Smooth muscle cell (in vitro differentiated cells): ENCODE measurements around the gene CIB4. TPM values are rescaled to one million over a fixed set of nuclear protein-coding genes. Genes with fewer than 3 reads are reported as not detected.

Experiments used
- DNase-seq: peaks from one replicate; lab custom pipeline; 2025; ENCODE audit not compliant: unreplicated experiment; lab: John Stamatoyannopoulos, UW
- H2AFZ ChIP-seq: fragments of 200-600 bp; sonication (generic); 2 replicates; pipeline ENCODE4 v1.6.0; 2016; ENCODE audit warnings: antibody characterized with exemption, low read depth, mild to moderate bottlenecking
- H3F3A ChIP-seq: fragments of 200-600 bp; sonication (generic); 2 replicates; pipeline ENCODE4 v1.6.0; 2017; ENCODE audit warnings: antibody characterized with exemption, low read depth
- H3K27ac ChIP-seq: fragments of 200-600 bp; sonication (generic); 2 replicates; pipeline ENCODE4 v1.5.1; 2016; ENCODE audit warnings: low read depth, mild to moderate bottlenecking
- H3K27me3 ChIP-seq: fragments of 200-600 bp; sonication (generic); 2 replicates; pipeline ENCODE4 v1.6.1; 2016; ENCODE audit warnings: low read depth, mild to moderate bottlenecking
- H3K36me3 ChIP-seq: fragments of 200-600 bp; sonication (generic); 2 replicates; pipeline ENCODE4 v1.5.1; 2016; ENCODE audit warnings: low read depth
- H3K4me1 ChIP-seq: fragments of 200-600 bp; sonication (generic); 2 replicates; pipeline ENCODE4 v1.5.1; 2016; ENCODE audit warnings: low read depth
- H3K4me2 ChIP-seq: fragments of 200-600 bp; sonication (generic); 2 replicates; pipeline ENCODE4 v1.6.0; 2016; ENCODE audit warnings: mild to moderate bottlenecking
- H3K4me3 ChIP-seq: fragments of 200-600 bp; sonication (generic); 2 replicates; pipeline ENCODE4 v1.5.1; 2016; ENCODE audit warnings: mild to moderate bottlenecking
- H3K79me2 ChIP-seq: fragments of 200-600 bp; sonication (generic); 2 replicates; pipeline ENCODE4 v1.6.0; 2016; ENCODE audit warnings: low read depth, mild to moderate bottlenecking
- H3K9ac ChIP-seq: fragments of 200-600 bp; sonication (generic); 2 replicates; pipeline ENCODE4 v1.6.0; 2016; ENCODE audit warnings: low read depth
- H3K9me3 ChIP-seq: fragments of 200-600 bp; sonication (generic); replicated peaks from 2 replicates; pipeline ENCODE4 v1.5.1; 2016; ENCODE audit warnings: low read depth
- H4K20me1 ChIP-seq: fragments of 200-600 bp; sonication (generic); 2 replicates; pipeline ENCODE4 v1.6.0; 2016; ENCODE audit warnings: low read depth
- WGBS: methylation state at CpG from one replicate; pipeline ENCODE4 v1.1.7; 2016; ENCODE audit warnings: low lambda C conversion rate; 5-methylcytosine and 5-hydroxymethylcytosine counted together
- polyA plus RNA-seq: library from polyadenylated mRNA; unstranded; fragments of >200 nt; fragmentation: Nextera tagmentation; extraction: Ambion mirVana; gene quantifications from 2 replicates; pipeline ENCODE4 v1.2.1, GENCODE V29; 2016
- total RNA-seq: library from RNA; depleted of rRNA; stranded (reverse); fragments of >200 nt; gene quantifications from 2 replicates; pipeline ENCODE4 v1.2.3, GENCODE V29; 2014
- TF ChIP-seq, protein P1 (sequence below): fragments of 200-600 bp; sonication (generic); IDR thresholded peaks from 2 replicates; pipeline ENCODE4 v1.5.1; 2017; ENCODE audit warnings: borderline replicate concordance, mild to moderate bottlenecking, antibody characterized with exemption; ENCODE audit not compliant: insufficient read depth, poor library complexity, severe bottlenecking

CIB4 gene
- total and polyA plus RNA-seq, 2 experiments from 2014 or later, result not detected

DNA sequence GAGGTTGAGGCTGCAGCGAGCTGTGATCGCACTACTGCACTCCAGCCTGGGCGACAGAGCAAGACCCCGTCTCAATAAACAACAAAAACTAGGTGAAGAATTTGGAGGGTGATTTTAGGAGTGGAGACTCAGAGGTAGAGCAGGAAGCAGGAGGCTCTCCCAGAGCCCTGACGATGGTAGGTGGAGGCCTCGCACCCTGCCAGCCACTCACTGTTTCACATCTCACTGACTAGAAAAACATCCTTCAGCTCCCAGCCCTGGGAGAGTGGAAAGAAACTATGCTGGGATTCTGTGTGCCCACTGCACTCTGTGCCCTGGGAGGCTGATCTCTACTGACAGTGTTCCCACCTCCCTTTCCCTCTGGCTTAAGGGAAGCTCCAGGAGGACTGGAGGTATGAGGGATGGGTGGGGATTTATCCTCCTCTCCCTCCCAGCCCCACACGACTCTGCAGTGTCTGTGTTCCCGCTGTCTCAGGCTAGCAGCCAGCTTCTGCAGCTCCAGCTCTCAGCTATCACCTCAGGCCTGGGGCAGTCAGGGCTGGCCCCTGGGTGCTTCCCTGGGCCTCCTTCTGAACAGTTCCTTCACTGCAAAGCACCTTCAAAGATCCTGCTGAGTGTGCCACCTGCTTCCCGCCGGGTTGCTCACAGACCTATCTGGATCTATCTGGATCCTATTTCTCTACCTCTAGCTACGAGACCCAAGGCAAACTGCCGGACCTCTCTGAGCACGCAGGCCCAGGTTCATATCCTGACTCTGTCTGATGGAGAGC is 9.6 kb downstream of the CIB4 start:
- no peaks in the 10 kb centered on the region for H4K20me1 ChIP-seq
- no peak overlapping the region for H3K4me3 ChIP-seq
- H3K9ac ChIP-seq, result no peak overlapping the region
- H3K4me1 ChIP-seq, result no peaks in the 10 kb centered on the region
- H3K36me3 ChIP-seq, result no peaks in the 10 kb centered on the region
- WGBS, result 86% methylated on average over 13 of the region's 13 CpGs
- peak overlapping the region; percentile 30 for H3K4me2 ChIP-seq
- H3K27ac ChIP-seq, result peak overlapping the region; percentile 12
- no peak for DNase-seq
- no peak overlapping the region for H2AFZ ChIP-seq
- H3K79me2 ChIP-seq, result no peaks in the 10 kb centered on the region
- H3K27me3 ChIP-seq, result no peaks in the 10 kb centered on the region
- H3F3A ChIP-seq, result no peaks in the 10 kb centered on the region
- TF ChIP-seq, protein P1, sequence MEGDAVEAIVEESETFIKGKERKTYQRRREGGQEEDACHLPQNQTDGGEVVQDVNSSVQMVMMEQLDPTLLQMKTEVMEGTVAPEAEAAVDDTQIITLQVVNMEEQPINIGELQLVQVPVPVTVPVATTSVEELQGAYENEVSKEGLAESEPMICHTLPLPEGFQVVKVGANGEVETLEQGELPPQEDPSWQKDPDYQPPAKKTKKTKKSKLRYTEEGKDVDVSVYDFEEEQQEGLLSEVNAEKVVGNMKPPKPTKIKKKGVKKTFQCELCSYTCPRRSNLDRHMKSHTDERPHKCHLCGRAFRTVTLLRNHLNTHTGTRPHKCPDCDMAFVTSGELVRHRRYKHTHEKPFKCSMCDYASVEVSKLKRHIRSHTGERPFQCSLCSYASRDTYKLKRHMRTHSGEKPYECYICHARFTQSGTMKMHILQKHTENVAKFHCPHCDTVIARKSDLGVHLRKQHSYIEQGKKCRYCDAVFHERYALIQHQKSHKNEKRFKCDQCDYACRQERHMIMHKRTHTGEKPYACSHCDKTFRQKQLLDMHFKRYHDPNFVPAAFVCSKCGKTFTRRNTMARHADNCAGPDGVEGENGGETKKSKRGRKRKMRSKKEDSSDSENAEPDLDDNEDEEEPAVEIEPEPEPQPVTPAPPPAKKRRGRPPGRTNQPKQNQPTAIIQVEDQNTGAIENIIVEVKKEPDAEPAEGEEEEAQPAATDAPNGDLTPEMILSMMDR, result no peak
- H3K9me3 ChIP-seq, result no peaks in the 10 kb centered on the region

DNA sequence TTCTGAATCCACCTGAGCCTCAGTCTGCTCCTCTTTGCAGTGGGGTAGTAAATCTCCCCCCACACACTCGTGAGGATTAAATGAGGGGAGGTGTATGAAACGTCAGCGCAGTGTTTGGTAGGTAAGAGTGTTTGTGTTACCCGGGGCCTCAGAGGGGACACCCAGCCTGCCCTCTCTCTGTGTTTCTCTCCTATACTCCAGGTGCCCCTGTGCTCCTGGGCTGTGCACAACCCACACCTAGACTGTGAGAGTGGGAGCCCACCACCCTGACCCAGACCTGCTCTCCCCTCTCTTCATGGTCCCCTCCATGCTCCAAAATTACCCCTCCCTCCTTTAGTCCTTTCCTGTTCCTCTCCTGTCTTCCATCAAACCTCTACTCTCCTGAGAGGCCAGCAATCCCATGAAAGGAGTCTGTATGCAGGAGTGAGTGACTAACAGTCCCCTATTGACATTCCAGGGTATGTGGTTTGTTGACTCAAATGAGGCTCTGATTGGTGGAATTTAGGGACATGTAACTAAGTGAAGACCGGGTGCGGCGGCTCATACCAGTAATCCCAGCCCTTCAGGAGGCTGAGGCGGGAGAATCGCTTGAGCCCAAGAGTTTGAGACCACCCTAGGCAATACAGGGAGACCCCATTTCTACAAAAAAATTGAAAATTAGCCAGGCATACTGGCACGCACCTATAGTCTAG is 10.4 kb downstream of the CIB4 start:
- H3K27me3 ChIP-seq, result no peaks in the 10 kb centered on the region
- no peak for DNase-seq
- H3K9me3 ChIP-seq, result no peaks in the 10 kb centered on the region
- TF ChIP-seq, protein P1, result no peak
- H3K27ac ChIP-seq, result peak overlapping the region; percentile 12
- peak overlapping the region; percentile 52 for H3K4me2 ChIP-seq
- no peaks in the 10 kb centered on the region for H3K36me3 ChIP-seq
- no peak overlapping the region for H2AFZ ChIP-seq
- H3F3A ChIP-seq, result no peaks in the 10 kb centered on the region
- H4K20me1 ChIP-seq, result no peaks in the 10 kb centered on the region
- H3K79me2 ChIP-seq, result no peaks in the 10 kb centered on the region
- WGBS, result 51% methylated on average over 10 of the region's 10 CpGs
- H3K9ac ChIP-seq, result no peak overlapping the region
- no peaks in the 10 kb centered on the region for H3K4me1 ChIP-seq
- H3K4me3 ChIP-seq, result no peak overlapping the region

DNA sequence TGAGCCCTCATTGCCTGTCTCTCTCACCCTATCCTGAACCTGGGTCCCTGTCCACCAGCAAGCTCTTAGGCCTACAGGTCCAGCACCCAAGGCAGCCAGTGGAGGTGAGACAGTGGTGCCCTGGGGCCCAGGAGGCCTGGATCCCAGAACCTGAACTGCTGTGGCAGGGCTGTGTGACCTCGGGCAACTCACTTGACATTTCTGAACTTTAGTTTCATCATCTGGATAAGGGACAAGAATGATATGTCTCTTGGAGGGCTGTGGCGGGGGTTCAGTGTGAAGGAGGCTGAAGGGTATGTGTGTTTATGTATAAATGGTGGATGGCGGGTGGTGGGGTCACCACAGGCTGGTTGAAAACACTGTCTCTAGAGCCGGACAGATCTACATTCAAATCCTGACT is 10.9 kb downstream of the CIB4 start:
- Histone ChIP-seq H3K9me3 (no peaks in the 10 kb centered on the region), H3K27me3 (no peaks in the 10 kb centered on the region), H3F3A (no peaks in the 10 kb centered on the region), H3K4me3 (no peak overlapping the region), H4K20me1 (no peaks in the 10 kb centered on the region), H3K79me2 (no peaks in the 10 kb centered on the region), H3K36me3 (no peaks in the 10 kb centered on the region), H3K9ac (no peak overlapping the region), H3K4me2 (no peak overlapping the region), H2AFZ (no peak overlapping the region), H3K27ac (no peak overlapping the region), H3K4me1 (no peaks in the 10 kb centered on the region)
- no peak for DNase-seq
- whole genome bisulfite sequencing, result 91% methylated on average over 4 of the region's 4 CpGs
- TF ChIP-seq, protein P1, result no peak
